ENCODE measurements around the gene C15orf61. TPM values are rescaled to one million over a fixed set of nuclear protein-coding genes. Genes with fewer than 3 reads are reported as not detected.

C15orf61 gene
- total and polyA plus RNA-seq, 3 experiments from 2014 or later = 5.1 to 10.5 (median 5.7) TPM

GRCh38 chr15:67509918-67510317, 11.0 kb upstream of the C15orf61 start:
- H3K36me3 Mint-ChIP-seq = peaks cover 8 to 48% (median 22%) of the 10 kb centered on the region in 3 donors
- H3K9me3 ChIP-seq (ENCODE audit: low read length) = no peaks in the 10 kb centered on the region
- H3K27ac Mint-ChIP-seq = no peak overlapping the region
- CTCF ChIA-PET = no interaction called here
- H3K27me3 ChIP-seq (ENCODE audit: insufficient read depth, low read length, poor library complexity, severe bottlenecking) = no peaks in the 10 kb centered on the region
- no peak for DNase-seq
- no peaks in the 10 kb centered on the region for H3K4me1 Mint-ChIP-seq
- POLR2A ChIA-PET = no interaction called here
- no peak overlapping the region for H3K27ac ChIP-seq (ENCODE audit: low read depth, low read length)
- H3K4me3 Mint-ChIP-seq = no peak overlapping the region
- no peaks in the 10 kb centered on the region for H3K4me1 ChIP-seq (ENCODE audit: insufficient read depth, low read length)
- H3K36me3 ChIP-seq (ENCODE audit: insufficient read depth, low read length) = no peaks in the 10 kb centered on the region
- H3K4me3 ChIP-seq (ENCODE audit: low read length) = no peak overlapping the region
- H3K9me3 Mint-ChIP-seq = no peaks in the 10 kb centered on the region
- H3K27me3 Mint-ChIP-seq = no peaks in the 10 kb centered on the region

DNA sequence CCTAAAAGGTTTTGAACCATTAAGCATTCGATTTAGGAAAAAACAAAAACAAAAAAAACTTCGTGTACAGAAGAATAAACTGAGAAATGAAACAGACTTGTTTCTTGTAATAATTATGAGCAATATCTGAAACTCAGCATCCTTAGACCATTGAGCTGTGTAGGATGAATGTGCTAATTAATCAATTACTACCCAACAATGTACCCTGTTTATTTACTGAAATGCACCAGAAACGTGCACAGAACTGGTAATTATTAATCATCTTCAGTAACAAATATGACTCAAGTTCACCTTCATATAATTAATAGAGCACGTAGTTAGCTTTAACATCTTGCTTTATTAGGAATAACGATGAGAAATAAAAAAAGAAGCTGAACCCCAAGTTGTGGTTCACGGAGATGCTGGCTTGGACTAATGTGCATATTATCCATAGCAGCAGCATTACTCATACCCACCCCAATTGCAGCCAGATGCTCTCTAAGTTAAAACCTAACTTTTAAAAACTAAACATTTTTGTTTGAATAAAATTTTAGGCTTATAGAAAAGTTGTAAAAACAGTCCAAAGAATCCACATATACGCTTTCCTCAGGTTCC, 10.2 kb upstream of the C15orf61 start:
- CTCF ChIA-PET = no interaction called here
- no peak for DNase-seq
- Histone ChIP-seq H3K4me1 (ENCODE audit: insufficient read depth, low read length) (no peaks in the 10 kb centered on the region), H3K27me3 (ENCODE audit: insufficient read depth, low read length, poor library complexity, severe bottlenecking) (no peaks in the 10 kb centered on the region), H3K27ac (ENCODE audit: low read depth, low read length) (no peak overlapping the region), H3K9me3 (ENCODE audit: low read length) (no peaks in the 10 kb centered on the region), H3K4me3 (ENCODE audit: low read length) (no peak overlapping the region), H3K36me3 (ENCODE audit: insufficient read depth, low read length) (no peaks in the 10 kb centered on the region)
- Mint-ChIP-seq H3K27me3 (no peaks in the 10 kb centered on the region), H3K36me3 (peaks cover 8 to 53% (median 26%) of the 10 kb centered on the region in 3 donors), H3K4me1 (no peaks in the 10 kb centered on the region), H3K27ac (no peak overlapping the region), H3K9me3 (no peaks in the 10 kb centered on the region), H3K4me3 (no peak overlapping the region)
- POLR2A ChIA-PET = no interaction called here

DNA sequence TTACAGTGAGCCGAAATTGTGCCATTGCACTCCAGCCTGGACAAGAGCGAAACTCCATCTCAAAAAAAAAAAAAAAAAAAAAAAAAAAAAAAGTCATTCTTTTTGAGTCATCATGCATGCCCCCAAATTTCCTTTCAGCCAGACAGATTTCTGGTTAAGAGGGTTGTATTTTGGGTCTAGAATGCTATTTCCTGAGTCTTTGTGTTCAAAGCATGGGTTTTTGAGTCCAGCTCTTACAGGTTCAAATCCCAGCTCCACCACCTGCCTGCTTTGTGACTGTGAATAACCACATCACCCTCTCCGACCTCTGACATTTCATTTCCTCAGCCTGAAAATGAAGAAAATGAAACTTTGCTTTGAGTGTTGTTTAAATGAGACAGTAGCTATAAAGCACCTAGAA, 9.3 kb upstream of the C15orf61 start:
- H3K4me1 Mint-ChIP-seq = no peaks in the 10 kb centered on the region
- no peaks in the 10 kb centered on the region for H3K9me3 Mint-ChIP-seq
- no peak overlapping the region for H3K27ac Mint-ChIP-seq
- Histone ChIP-seq H3K4me1 (ENCODE audit: insufficient read depth, low read length) (no peaks in the 10 kb centered on the region), H3K4me3 (ENCODE audit: low read length) (no peak overlapping the region), H3K9me3 (ENCODE audit: low read length) (no peaks in the 10 kb centered on the region), H3K36me3 (ENCODE audit: insufficient read depth, low read length) (no peaks in the 10 kb centered on the region), H3K27ac (ENCODE audit: low read depth, low read length) (no peak overlapping the region), H3K27me3 (ENCODE audit: insufficient read depth, low read length, poor library complexity, severe bottlenecking) (no peaks in the 10 kb centered on the region)
- ChIA-PET CTCF (interaction anchor here (0.9 kb wide), 1 partner anchor 8 kb away, joined by 3 read pairs; no protein-coding TSS in a partner anchor), POLR2A (no interaction called here)
- no peak for DNase-seq
- H3K36me3 Mint-ChIP-seq = peaks cover 8 to 57% (median 26%) of the 10 kb centered on the region in 3 donors
- H3K4me3 Mint-ChIP-seq = no peak overlapping the region
- no peaks in the 10 kb centered on the region for H3K27me3 Mint-ChIP-seq

- no peaks in the 10 kb centered on the region for H3K4me1 ChIP-seq (ENCODE audit: insufficient read depth, low read length)
- H3K36me3 Mint-ChIP-seq = peaks cover 8 to 60% (median 26%) of the 10 kb centered on the region in 3 donors
- H3K27ac Mint-ChIP-seq = no peak overlapping the region
- DNase-seq = no peak
- no peak overlapping the region for H3K4me3 ChIP-seq (ENCODE audit: low read length)
- no peak overlapping the region for H3K27ac ChIP-seq (ENCODE audit: low read depth, low read length)
- H3K9me3 ChIP-seq (ENCODE audit: low read length) = no peaks in the 10 kb centered on the region
- CTCF ChIA-PET = interaction anchor here (0.9 kb wide), 1 partner anchor 9 kb away, joined by 3 read pairs; no protein-coding TSS in a partner anchor
- H3K4me1 Mint-ChIP-seq = no peaks in the 10 kb centered on the region
- no peak overlapping the region for H3K4me3 Mint-ChIP-seq
- H3K36me3 ChIP-seq (ENCODE audit: insufficient read depth, low read length) = no peaks in the 10 kb centered on the region
- POLR2A ChIA-PET = no interaction called here
- no peaks in the 10 kb centered on the region for H3K27me3 Mint-ChIP-seq
- H3K27me3 ChIP-seq (ENCODE audit: insufficient read depth, low read length, poor library complexity, severe bottlenecking) = no peaks in the 10 kb centered on the region
- no peaks in the 10 kb centered on the region for H3K9me3 Mint-ChIP-seq
Observed at GRCh38 chr15:67512140-67512539, 8.8 kb upstream of the C15orf61 start.

- H3K4me1 ChIP-seq (ENCODE audit: insufficient read depth, low read length) = no peaks in the 10 kb centered on the region
- peaks cover 0 to 3% (median 0%) of the 10 kb centered on the region in 3 donors for H3K4me1 Mint-ChIP-seq
- no peaks in the 10 kb centered on the region for H3K9me3 Mint-ChIP-seq
- no peaks in the 10 kb centered on the region for H3K9me3 ChIP-seq (ENCODE audit: low read length)
- no peak overlapping the region for H3K27ac Mint-ChIP-seq
- H3K27me3 Mint-ChIP-seq = no peaks in the 10 kb centered on the region
- ChIA-PET CTCF (no interaction called here), POLR2A (no interaction called here)
- H3K4me3 ChIP-seq (ENCODE audit: low read length) = no peak overlapping the region
- H3K4me3 Mint-ChIP-seq = no peak overlapping the region
- no peak overlapping the region for H3K27ac ChIP-seq (ENCODE audit: low read depth, low read length)
- DNase-seq = no peak
- no peaks in the 10 kb centered on the region for H3K27me3 ChIP-seq (ENCODE audit: insufficient read depth, low read length, poor library complexity, severe bottlenecking)
- peaks cover 8 to 63% (median 29%) of the 10 kb centered on the region in 3 donors for H3K36me3 Mint-ChIP-seq
- H3K36me3 ChIP-seq (ENCODE audit: insufficient read depth, low read length) = no peaks in the 10 kb centered on the region
Observed at GRCh38 chr15:67512933-67513714, 7.8 kb upstream of the C15orf61 start.

DNA sequence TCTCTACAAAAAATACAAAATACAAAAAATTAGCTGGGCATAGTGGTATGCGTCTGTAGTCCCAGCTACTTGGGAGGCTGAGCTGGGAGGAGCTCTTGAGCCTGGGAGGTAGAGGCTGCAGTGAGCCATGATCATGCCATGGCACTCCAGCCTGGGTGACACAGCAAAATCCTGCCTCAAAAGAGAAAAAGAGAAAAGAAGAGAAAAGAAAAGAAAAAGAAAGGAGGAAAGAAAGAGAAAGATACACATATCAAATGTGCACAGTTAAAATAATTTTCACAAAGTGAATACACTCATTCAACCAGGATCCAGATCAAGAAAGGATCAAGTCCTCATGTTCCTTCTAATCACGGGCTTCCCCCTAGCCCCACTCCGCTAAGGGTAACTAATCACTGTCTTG, 5.8 kb upstream of the C15orf61 start:
- peaks cover 0 to 3% (median 0%) of the 10 kb centered on the region in 3 donors for H3K4me1 Mint-ChIP-seq
- no peak for DNase-seq
- Histone ChIP-seq H3K27ac (ENCODE audit: low read depth, low read length) (no peak overlapping the region), H3K36me3 (ENCODE audit: insufficient read depth, low read length) (no peaks in the 10 kb centered on the region), H3K9me3 (ENCODE audit: low read length) (no peaks in the 10 kb centered on the region), H3K27me3 (ENCODE audit: insufficient read depth, low read length, poor library complexity, severe bottlenecking) (no peaks in the 10 kb centered on the region), H3K4me3 (ENCODE audit: low read length) (no peak overlapping the region), H3K4me1 (ENCODE audit: insufficient read depth, low read length) (no peaks in the 10 kb centered on the region)
- POLR2A ChIA-PET = no interaction called here
- CTCF ChIA-PET = no interaction called here
- peaks cover 8 to 63% (median 23%) of the 10 kb centered on the region in 3 donors for H3K36me3 Mint-ChIP-seq
- peak overlapping the region in 1 of 7 donors; percentile 27 for H3K4me3 Mint-ChIP-seq
- H3K27me3 Mint-ChIP-seq = peaks cover 0 to 3% of the 10 kb centered on the region in 2 donors
- no peak overlapping the region for H3K27ac Mint-ChIP-seq
- H3K9me3 Mint-ChIP-seq = no peaks in the 10 kb centered on the region

GRCh38 chr15:67515557-67515956, 5.4 kb upstream of the C15orf61 start:
- H3K9me3 ChIP-seq (ENCODE audit: low read length) = no peaks in the 10 kb centered on the region
- H3K36me3 ChIP-seq (ENCODE audit: insufficient read depth, low read length) = no peaks in the 10 kb centered on the region
- Mint-ChIP-seq H3K9me3 (no peaks in the 10 kb centered on the region), H3K27me3 (peaks cover 0 to 3% of the 10 kb centered on the region in 2 donors), H3K4me3 (no peak overlapping the region), H3K27ac (no peak overlapping the region), H3K4me1 (peaks cover 3 to 7% (median 3%) of the 10 kb centered on the region in 3 donors), H3K36me3 (peaks cover 8 to 62% (median 21%) of the 10 kb centered on the region in 3 donors)
- H3K4me1 ChIP-seq (ENCODE audit: insufficient read depth, low read length) = no peaks in the 10 kb centered on the region
- no peak for DNase-seq
- no peak overlapping the region for H3K4me3 ChIP-seq (ENCODE audit: low read length)
- ChIA-PET POLR2A (no interaction called here), CTCF (no interaction called here)
- H3K27ac ChIP-seq (ENCODE audit: low read depth, low read length) = no peak overlapping the region
- no peaks in the 10 kb centered on the region for H3K27me3 ChIP-seq (ENCODE audit: insufficient read depth, low read length, poor library complexity, severe bottlenecking)

DNA sequence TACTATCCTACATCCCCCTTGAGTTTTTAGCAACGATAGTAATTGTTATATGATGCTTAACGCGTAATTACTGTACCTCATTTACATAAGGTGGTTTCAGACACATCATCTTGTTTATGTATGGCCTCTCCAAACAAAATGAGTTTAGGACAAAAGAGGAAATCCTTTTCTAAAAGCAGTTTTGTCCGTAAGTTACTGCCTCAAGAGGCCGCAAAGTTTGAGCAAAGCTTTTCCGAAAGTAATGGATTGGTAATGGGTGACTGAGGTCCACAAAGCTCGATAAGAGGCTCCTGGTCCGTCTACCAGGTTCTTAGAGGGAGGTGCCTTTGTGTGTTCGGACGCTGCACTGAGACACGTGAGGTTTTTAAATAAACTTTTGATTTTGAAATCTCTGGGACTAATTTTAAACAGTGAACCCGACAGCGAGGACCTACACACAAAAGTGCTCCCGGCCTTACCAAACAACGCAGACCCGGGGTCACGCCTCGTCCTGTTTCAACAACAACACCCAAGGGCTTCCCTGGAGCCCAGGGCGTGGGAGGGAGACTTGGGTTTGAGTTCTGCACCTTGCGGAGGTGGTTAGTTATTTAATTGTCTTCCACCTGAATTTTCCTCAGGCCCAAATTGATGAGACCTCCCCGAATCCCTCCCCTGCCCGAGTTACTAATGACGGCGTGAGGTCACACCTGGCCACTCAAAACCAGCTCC, 456 bp upstream of the C15orf61 start:
- Mint-ChIP-seq H3K9me3 (no peaks in the 10 kb centered on the region), H3K4me3 (peak overlapping the region; percentile 89 to 96 (median 93)), H3K27ac (peak overlapping the region; percentile 89 to 98 (median 95)), H3K27me3 (peaks cover 0 to 3% of the 10 kb centered on the region in 2 donors), H3K4me1 (peaks cover 28 to 44% (median 33%) of the 10 kb centered on the region in 3 donors), H3K36me3 (peaks cover 0 to 29% (median 3%) of the 10 kb centered on the region in 3 donors)
- H3K9me3 ChIP-seq (ENCODE audit: low read length) = no peaks in the 10 kb centered on the region
- H3K36me3 ChIP-seq (ENCODE audit: insufficient read depth, low read length) = no peaks in the 10 kb centered on the region
- POLR2A ChIA-PET = interaction anchor here (0.9 to 2.9 kb wide), 4 partner anchors 22 to 757 kb away, joined by 3 to 33 read pairs (median 6); partner anchors contain the start of genes FEM1B and MAP2K5
- no peaks in the 10 kb centered on the region for H3K27me3 ChIP-seq (ENCODE audit: insufficient read depth, low read length, poor library complexity, severe bottlenecking)
- H3K4me1 ChIP-seq (ENCODE audit: insufficient read depth, low read length) = peaks cover 25% of the 10 kb centered on the region
- no peak for DNase-seq
- peak overlapping the region; percentile 78 for H3K27ac ChIP-seq (ENCODE audit: low read depth, low read length)
- H3K4me3 ChIP-seq (ENCODE audit: low read length) = peak overlapping the region; percentile 95
- CTCF ChIA-PET = interaction anchor here (2.0 kb wide), 1 partner anchor 10 kb away, joined by 8 read pairs; no protein-coding TSS in a partner anchor
